ENCODE measurements around the gene SAXO1.
"Not testable (repeated sequence)": the region's sequence is repeated elsewhere in the genome, so short reads cannot be mapped to it uniquely, and the experiment has no call there.

The SAXO1 gene

GRCh38 chr9:19033015-19033414, at the start of gene SAXO1:
Gene SAXO1 (minus strand): TSS chr9:19033209. CDS start chr9:19032908, 301 bp downstream.
- no peak for DNase-seq (ENCODE audit: low read depth, low spot score)

GRCh38 chr9:19074836-19075235, 41.8 kb upstream of the SAXO1 start:
- DNase-seq (ENCODE audit: low read depth, low spot score): no peak

- no peak for DNase-seq (ENCODE audit: low read depth, low spot score)
These were observed 41.2 kb upstream of the SAXO1 start for GRCh38 chr9:19074229-19074628.

GRCh38 chr9:19057033-19057432, 24.0 kb upstream of the SAXO1 start:
- DNase-seq (ENCODE audit: low read depth, low spot score): no peak

GRCh38 chr9:19050637-19051591, 17.9 kb upstream of the SAXO1 start:
- DNase-seq (ENCODE audit: low read depth, low spot score): no peak

GRCh38 chr9:19049917-19050636, 17.1 kb upstream of the SAXO1 start:
- DNase-seq (ENCODE audit: low read depth, low spot score): peak; percentile 4

GRCh38 chr9:19048966-19049916, 16.2 kb upstream of the SAXO1 start, which contains the start of gene RRAGA:
Gene RRAGA (plus strand): TSS chr9:19049427. CDS start chr9:19049660, 233 bp downstream.
- DNase-seq (ENCODE audit: low read depth, low spot score): peak; percentile 89

- no peak for DNase-seq (ENCODE audit: low read depth, low spot score)
These were observed 3.6 kb upstream of the SAXO1 start for GRCh38 chr9:19036611-19037010.

GRCh38 chr9:19032406-19032805, 603 bp downstream of the SAXO1 start:
- no peak for DNase-seq (ENCODE audit: low read depth, low spot score)

- no peak for DNase-seq (ENCODE audit: low read depth, low spot score)
These were observed 2.1 kb downstream of the SAXO1 start for GRCh38 chr9:19030899-19031298.

GRCh38 chr9:19028835-19029451, 4.1 kb downstream of the SAXO1 start:
- DNase-seq (ENCODE audit: low read depth, low spot score): peak; percentile 52

GRCh38 chr9:19027825-19028224, 5.2 kb downstream of the SAXO1 start:
- DNase-seq (ENCODE audit: low read depth, low spot score): no peak

- DNase-seq (ENCODE audit: low read depth, low spot score): no peak
These were observed 6.6 kb downstream of the SAXO1 start for GRCh38 chr9:19026375-19026774.

GRCh38 chr9:19023078-19023477, 9.9 kb downstream of the SAXO1 start:
- DNase-seq (ENCODE audit: low read depth, low spot score): no peak

- DNase-seq (ENCODE audit: low read depth, low spot score): no peak
These were observed 10.8 kb downstream of the SAXO1 start for GRCh38 chr9:19022206-19022605.

GRCh38 chr9:19021649-19022048, 11.4 kb downstream of the SAXO1 start:
- not testable (repeated sequence) for DNase-seq (ENCODE audit: low read depth, low spot score)

- DNase-seq (ENCODE audit: low read depth, low spot score): no peak
These were observed 12.0 kb downstream of the SAXO1 start for GRCh38 chr9:19020886-19021455.

- no peak for DNase-seq (ENCODE audit: low read depth, low spot score)
These were observed 14.8 kb downstream of the SAXO1 start for GRCh38 chr9:19018201-19018600.

GRCh38 chr9:19009391-19009965, 23.5 kb downstream of the SAXO1 start:
- no peak for DNase-seq (ENCODE audit: low read depth, low spot score)

- DNase-seq (ENCODE audit: low read depth, low spot score): no peak
These were observed 32.9 kb downstream of the SAXO1 start for GRCh38 chr9:19000133-19000532.
